ENCODE results near the gene RAB39B.
A peak's percentile ranks its signal among the peaks of the same experiment; 100 is the strongest.
"Not testable (repeated sequence)": the region's sequence is repeated elsewhere in the genome, so short reads cannot be mapped to it uniquely, and the experiment has no call there.

RAB39B gene, protein sequence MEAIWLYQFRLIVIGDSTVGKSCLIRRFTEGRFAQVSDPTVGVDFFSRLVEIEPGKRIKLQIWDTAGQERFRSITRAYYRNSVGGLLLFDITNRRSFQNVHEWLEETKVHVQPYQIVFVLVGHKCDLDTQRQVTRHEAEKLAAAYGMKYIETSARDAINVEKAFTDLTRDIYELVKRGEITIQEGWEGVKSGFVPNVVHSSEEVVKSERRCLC

DNA sequence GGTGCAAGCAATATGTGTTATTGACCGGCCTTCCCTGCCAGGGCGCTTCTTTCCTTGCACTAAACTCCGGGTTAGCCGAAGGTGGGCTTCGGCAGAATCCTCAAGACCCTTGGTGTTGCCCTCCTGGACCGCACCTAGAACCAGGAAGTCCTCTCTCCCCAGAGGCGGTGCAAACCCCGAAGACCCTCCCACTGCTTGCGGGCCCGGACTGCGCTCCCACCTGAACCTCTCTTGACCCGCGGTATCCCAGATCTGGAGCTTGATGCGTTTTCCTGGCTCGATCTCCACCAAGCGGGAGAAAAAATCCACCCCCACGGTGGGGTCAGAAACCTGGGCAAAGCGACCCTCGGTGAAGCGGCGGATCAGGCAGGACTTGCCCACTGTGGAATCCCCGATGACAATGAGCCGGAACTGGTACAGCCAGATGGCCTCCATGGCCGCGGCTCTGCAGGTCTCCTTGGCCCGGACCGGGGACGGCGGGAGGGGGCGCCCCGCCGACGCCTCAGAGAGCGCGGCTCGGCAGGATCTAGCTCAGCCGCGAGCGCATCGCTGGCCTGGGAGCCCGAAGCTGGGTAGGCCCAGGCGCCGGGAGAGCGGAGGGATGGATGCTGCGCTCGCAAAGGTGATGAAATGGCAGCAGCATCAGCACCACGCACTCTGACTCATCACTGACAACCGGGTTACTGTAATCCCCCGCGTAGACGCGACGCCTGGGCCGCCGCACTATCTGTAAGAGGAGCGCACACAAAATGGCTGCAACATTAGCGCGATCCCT is at the start of gene RAB39B:
Gene RAB39B (minus strand): TSS at position 638 of the 775 bp plus-strand sequence. CDS start 203 bp downstream, at position 435.
- FAIRE-seq = no peak

DNA sequence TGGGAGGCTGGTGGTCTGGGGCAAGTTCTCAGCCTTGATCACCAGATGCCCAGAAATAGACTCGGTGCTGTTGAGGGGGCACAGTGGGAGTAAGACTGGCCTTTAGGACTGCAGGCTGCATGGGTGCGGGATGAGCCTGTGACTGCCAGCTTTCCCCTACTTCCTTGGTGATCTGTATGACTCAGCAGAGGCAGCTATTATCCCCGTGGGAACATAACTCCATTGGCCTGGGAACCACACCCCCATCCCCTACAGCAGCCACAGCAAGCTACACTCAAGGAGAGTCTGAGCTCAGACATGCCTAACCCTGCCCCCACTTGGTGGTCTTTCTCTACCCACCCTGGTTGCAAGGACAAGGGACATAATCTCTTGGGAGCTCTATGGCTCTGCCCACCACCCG is 49.5 kb upstream of the RAB39B start:
- FAIRE-seq = no peak

DNA sequence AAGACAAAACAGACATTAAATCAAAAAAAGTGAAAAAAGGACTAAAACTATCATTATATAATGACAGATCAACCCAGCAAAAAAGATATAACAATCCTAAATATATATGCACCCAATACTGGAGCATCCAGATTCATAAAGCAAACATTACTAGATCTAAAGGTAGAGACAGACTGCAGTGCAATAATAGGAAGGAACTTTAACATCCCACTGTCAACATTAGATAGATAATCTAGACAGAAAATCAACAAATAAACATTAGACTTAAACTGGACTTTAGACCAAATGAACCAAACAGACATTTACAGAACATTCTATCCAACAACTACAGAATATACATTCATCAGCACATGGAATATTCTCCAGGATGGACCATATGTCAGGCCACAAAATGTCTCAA is 29.5 kb upstream of the RAB39B start:
- FAIRE-seq = no peak

DNA sequence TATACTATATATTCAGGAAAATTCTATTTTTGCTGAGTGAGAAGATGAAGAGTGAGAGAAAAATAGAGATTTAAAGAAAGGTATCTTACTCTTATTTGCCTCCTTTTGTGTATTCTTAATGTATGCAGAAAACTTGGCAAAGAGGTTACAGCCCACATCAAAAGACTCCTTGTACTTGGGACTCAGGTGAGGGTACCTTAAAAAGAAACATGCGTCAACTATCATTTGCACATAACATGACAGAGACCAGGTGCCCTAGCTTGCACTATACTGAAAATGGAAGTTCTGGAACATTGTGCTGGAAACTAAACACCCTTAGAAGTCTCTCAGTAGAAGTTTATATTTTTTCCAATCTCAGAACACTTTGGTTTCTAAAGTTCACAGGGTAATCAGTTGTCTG is 15.6 kb upstream of the RAB39B start:
- FAIRE-seq = no peak

DNA sequence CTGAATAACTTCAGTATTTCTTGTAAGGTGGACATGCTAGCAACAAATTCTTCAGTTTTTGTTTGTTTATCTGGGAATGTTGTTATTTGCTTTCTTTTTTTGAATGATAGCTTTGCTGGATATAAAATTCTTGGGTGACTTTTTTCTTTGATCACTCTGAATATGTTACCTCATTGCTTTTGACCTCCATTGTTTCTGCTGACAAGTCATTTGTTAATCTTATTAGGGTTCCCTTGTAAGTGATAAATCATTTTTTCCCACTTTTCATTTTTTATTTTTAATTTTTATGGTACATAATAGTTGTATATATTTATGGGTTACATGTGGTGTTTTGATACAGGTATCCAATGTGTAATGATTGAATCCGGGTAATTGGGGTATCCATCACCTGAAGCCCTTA is 6.7 kb upstream of the RAB39B start:
- FAIRE-seq = no peak

DNA sequence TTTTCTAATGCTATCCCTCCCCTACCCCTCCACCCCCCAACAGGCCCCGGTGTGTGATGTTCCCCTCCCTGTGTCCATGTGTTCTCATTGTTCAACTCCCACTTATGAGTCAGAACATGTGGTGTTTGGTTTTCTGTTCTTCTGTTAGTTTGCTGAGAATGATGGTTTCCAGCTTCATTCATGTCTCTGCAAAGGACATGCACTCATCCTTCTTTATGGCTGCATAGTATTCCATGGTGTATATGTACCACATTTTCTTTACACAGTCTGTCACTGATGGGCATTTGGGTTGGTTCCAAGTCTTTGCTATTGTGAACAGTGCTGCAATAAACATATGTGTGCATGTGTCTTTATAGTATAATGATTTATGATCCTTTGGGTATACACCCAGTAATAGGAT is 3.7 kb upstream of the RAB39B start:
- FAIRE-seq = not testable (repeated sequence)

DNA sequence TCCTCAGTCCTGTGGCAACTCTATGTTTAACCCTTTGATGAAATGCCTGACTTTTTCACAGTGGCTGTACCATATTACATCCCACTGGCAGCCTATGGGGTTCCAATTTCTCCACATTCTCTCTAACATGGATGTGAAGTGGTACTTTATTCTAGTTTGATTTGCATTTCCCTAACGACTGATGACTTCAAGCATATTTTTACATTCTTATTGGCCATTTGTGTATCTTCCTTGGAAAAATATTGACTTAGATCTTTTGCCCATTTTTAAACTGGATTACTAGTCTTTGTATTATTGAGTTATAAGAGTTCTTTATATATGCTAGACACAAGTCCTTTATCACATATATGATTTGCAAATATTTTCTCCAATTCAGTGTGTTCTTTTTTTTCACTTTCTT is 2.1 kb upstream of the RAB39B start:
- FAIRE-seq = peak; percentile 73

DNA sequence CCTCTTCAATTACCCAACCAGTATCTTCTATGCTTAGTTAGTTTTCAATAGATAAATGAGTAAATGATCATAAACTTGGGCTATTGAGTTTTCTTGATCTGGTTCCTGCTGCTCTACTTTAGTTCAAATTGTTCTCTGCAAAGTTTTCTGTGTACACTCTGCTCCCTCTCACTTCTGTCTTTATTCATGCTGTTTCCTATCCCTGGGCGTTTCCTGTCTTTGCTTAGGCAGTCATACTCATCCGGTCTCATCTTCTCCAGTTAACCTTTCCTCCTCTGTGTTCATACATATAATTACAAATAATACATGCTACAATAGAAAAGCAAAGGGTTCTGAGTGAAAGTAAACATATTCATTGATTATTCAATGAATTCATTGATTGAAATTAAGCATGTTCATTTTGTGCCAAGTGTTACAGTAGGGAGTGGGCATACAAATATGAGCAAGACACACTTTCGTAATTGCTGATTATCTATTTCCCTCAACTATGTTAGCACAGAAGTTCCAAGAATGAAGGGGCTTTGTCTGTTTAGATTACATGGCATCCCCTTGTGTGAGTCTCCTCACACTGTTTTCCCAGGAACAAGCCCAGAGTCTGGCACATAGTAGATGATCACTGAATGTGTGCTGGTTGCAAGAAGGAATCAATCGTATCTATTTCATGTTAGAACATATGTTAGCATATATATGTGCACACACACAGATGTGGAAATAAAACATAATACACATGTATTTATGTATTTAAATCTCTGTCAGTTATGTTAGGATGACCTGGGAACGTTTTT is 1.1 kb downstream of the RAB39B start:
- peak; percentile 51 for FAIRE-seq

DNA sequence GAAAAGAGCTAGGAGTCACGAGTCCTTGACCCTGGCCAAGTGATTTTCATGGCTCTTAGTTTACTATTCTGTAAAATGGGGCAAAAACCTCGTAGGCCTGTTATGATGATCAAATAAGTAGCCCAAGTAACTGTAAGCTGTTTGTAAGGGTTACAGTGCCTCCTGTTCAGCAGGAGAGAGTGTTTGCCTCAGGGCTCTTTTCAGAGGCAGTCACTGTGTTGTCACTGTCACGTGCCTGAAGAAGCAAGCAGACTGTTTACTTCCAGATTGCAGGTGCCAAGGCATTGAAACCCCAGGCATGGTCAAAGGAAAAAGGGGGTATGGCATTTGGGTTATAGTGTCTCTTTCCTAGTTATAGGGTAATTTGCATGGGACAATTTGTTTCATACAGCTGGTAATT is 4.5 kb downstream of the RAB39B start:
- no peak for FAIRE-seq

DNA sequence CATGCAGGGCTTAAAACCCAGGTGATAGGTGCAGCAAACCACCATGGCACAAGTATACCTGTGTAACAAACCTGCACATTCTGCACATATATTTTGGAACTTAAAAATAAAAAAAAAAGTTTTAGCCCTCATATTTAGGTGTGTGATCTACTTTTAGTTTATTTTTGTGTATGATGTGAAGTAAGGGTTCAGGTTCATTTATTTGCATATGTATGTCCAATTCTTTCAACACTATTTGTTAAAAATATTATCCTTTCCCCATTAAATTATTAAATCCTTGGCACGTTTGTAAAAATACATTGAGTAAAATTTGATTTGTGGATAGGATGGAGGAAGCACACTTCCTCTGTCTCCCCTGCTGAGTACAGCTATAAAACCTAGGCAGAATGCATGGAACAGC is 12.9 kb downstream of the RAB39B start:
- no peak for FAIRE-seq

DNA sequence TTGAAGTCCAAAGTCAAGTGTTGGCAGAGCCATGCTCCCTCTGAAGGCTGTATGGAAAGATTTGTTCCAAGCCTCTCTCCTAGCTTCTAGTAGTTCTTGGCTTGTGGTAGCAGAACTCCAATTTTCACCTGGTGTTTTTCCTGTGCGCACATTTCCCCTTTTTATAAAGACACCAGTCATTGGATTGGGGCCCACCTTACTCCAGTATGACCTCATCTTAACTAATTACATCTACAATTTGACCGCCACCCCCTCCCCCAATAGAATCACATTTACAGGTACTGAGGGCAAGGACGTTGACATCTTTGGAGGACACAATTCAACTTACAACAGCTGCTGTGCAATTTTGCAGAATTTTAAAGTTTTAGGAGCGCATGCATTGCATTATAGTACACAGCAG is 16.8 kb downstream of the RAB39B start:
- FAIRE-seq = no peak

DNA sequence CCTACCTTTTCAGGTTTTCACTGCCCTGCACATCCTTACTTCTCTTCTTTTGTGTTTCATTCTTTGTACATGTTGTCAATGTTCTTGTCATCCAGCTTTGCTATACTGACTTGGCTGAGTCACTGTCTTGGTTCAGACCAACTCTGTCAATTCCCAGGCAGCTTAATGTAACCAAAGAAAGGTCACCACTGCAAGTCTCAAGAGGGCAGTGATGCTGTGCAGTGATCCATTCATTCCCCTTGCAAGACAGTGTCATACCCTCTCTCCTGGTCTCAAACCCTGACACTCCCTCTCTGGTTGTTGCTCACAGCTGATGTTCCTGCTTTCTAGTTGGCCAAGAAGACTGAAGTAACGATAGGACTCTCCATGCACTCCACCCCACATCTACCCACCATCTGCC is 17.5 kb downstream of the RAB39B start:
- FAIRE-seq = no peak

DNA sequence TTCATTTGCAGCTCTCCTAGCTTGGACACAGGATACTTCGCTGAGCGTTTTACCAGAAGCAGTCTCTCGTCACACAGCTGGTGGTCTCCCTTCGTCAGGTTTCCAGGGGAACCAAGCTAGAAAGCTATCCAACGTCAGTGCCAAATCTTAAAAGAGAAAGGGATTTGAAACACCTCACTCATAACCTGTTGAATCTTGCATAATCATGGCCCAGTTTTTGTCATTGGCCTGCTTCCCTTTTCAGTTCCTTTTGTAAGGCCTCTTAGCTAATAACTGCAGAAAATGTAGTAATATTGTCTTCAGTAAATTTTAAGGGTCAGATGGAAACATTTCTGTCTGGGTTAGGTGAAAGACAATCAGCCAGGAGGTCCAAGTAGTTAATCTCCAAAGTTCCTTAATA is 22.0 kb downstream of the RAB39B start:
- FAIRE-seq = no peak

DNA sequence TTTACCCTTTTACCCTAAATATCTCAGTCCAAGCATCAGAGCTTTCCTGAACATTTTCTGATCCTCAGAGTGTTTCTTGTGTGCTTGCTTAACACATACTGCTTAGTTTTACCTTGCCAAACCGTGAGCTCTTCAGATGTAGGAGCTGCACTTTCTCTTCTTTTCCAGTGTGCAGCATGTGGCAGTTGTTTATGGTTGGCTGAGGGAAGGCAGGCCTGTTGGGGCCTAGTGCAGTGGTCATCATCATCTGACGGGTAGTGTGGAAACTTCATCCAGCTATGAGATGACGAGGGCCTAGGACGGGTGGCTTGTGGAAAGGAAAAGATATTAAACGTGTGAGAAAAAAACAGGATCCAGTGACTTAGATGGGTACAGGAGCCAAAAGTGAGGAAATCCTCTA is 26.6 kb downstream of the RAB39B start:
- no peak for FAIRE-seq

DNA sequence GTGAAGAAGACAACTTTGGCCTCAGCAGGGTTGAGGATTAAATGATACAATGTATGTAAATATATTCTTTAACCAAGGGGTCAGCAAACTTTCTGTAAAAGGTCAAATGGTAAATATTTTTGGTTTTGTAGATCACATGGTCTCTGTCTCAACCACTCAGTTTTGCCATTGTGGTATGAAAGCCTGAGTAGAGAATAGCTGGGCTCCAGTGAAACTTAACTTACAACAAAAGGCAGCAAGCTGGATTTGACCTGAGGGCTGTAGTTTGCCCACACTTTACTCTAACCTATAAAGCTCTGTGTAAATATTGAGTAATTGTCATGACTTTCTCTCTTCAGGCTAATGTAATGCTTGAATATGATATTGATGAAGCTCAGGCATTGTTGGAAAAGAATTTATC is 28.4 kb downstream of the RAB39B start:
- FAIRE-seq = peak; percentile 17

DNA sequence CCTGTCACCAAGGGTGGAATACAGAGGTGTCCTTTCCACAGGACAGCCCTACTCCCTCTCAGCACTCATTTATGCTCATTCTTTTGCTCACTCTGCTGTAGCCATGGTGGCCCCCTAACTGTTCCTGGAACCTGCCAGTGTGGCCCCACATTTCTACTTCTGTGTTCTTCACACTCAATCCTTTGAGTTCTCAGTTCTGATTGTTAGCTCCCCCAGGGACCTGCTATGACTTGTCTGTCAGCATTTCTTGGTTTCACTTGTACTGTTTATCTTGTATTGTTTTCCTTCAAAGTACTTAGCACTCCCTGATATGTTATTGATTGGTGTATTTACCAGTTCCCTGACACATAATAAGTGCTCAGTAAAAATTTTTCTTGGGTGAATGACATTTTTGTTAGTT is 33.1 kb downstream of the RAB39B start:
- no peak for FAIRE-seq

DNA sequence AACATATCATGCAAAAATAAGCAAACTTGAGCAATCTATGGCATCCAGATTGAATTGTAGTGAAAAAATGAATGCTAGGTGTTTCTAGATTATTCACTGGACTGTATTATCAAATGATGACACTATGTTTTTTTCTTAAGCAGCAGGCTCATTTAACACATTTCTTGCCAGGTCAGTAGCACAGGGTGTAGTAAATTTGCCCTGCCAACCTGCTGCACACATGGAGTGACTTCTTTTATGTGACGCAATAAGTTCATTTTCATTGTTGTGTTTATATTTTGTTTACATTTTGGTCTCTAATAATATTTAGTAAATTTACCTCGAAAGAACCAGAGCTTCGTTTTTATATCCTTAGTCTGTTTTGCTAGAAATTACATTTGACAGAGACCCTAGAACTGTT is 38.5 kb downstream of the RAB39B start:
- peak; percentile 9 for FAIRE-seq

DNA sequence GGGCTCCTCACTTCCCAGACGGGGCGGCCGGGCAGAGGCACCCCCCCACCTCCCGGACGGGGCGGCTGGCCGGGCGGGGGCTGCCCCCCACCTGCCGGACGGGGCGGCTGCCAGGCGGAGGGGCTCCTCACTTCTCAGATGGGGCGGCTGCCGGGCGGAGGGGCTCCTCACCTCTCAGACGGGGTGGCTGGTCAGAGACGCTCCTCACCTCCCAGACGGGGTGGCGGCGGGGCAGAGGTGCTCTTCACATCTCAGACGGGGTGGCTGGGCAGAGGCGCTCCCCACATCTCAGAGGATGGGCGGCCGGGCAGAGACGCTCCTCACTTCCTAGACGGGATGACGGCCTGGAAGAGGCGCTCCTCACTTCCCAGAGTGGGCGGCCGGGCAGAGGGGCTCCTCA is 40.5 kb downstream of the RAB39B start:
- FAIRE-seq = not testable (repeated sequence)

DNA sequence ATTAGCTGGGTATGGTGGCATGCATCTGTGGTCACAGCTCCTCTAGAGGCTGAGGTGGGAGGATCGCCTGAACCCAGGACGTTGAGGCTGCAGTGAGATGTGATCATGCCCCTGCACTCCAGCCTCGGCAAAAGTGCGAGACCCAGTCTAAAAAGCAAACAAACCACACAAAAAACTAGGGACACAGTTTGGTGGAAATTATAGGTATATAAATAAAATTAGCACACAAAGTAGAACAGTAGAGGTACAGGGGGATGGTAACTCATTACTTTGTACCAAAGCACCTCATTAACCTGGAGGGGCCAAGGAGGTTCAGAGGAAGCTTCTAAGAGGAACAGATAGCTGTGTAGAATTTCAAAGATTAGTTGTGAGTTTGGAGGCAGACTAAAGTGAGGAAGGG is 42.9 kb downstream of the RAB39B start:
- FAIRE-seq = no peak

DNA sequence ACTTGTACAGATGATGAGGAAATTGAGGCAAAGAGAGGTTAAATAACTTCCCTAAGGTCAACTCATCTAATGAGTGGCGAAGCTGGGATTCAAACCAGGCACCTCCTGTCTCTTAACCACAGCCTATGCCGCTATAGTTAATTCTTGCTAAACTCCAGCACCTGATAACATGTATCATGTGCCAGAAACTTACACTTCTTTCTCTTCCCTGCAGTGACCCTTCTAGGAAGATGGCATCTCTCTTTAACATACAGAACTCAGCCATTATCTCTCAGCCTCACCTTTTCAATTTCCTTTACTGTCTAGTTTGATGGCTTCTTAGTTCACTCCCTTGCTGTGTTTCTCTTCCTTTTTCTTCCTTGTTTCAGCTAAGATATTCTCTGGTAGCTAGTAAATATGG is 45.5 kb downstream of the RAB39B start:
- FAIRE-seq = no peak

DNA sequence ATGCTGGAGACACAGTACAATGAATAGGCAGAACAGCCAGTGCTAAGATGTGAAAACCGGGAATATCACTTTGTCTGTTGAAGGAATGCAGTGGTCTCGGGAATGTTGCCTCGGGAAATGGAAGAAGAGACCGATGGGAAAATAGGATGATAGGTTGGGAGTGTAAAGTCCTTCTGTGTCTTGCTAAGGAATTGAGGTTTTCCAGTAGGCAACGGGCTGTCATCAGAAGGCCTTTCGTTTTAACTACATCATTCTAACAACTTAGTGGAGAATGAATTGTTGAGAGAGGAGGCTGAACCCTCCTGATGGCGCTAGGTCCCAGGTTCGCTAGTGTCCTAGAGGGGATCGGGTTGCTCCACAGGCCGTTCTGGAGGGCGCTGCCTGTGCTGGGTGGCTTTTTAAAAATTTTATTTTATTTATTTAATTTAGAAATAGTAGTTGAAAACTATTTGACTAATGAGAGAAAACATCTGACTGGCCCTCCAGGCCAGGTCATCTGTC is 47.3 kb downstream of the RAB39B start:
- FAIRE-seq = no peak

DNA sequence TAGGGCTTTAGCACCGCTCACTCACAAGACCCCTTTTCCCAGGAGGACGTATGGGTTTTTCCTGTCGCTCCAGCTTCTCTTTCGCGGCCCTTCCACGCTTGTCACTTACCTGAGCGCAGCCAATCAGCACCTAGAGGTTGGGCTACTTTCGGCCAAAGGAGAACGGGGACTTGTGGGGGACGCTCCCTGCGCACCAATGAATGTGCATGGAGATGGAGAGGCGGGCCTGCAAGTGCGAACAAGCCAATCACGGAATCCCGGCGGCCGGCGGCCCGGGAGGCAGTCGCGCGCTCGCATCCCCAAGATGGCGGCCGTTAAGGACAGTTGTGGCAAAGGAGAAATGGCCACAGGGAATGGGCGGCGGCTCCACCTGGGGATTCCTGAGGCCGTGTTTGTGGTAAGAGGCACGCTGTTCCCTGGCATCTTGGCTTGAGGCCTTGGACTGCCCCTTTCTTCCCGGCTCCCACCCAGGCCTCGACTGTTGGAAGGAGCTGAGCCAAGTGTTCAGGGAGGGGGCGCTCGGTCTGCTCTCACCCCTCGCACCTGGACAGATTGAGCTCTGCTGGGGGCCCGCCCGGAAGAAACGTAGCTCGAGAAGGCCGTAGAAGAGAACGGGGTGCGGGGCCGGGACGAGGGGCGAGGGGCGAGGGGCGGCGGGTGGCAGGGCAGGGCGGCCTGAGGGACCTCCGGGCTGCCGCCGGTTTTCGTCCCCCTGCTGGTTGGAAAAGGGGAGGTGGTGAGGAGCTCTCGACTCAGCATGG is 47.9 kb downstream of the RAB39B start, which contains the start of gene VBP1:
Gene VBP1 (plus strand): TSS at position 282 of the 761 bp plus-strand sequence. CDS start 23 bp downstream, at position 305.
- peak; percentile 85 for FAIRE-seq
